Measurements from ENCODE around the gene CHPF2.

DNA sequence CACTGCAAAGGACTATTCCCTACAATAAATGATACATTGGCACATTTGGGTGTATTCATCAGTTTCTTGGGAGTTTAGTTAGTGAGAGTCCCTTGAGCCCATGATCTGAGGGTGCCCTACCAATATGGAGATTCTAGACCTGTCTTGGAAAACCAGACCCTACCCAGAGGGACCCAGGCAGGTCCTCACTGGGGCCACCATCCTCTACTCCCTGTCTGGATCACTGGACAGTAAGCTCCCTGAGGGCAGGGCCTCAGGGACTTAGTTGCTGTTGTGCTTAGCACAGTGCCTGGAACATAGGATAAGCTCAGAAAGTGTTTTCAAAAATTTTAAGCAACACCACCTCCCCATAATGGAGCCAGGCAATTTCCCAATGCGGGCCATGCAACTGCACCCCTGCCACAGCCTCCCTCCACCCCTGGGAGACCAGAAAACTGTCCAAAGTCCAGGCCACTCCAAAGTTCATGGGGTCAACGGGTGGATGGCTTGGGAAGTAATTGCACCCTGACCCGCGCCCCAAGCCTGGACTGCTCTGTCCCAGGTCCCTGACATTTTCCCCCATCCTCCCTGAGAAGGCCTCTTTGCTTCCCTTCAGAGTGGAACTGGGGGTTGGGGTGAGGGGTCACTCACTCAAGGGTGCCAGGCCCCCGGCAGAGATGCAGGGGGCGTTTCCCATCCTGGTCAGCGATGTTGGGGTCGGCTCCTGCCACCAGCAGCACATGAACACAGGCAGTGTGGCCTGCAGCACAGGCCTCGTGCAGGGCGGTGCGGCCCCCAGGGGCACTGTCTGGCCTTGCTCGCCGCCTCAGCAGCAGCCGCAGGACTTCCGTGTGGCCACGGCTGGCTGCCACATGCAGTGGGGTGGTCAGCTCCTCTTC lies 46.3 kb upstream of the CHPF2 start:
- TF ChIP-seq, protein P1, sequence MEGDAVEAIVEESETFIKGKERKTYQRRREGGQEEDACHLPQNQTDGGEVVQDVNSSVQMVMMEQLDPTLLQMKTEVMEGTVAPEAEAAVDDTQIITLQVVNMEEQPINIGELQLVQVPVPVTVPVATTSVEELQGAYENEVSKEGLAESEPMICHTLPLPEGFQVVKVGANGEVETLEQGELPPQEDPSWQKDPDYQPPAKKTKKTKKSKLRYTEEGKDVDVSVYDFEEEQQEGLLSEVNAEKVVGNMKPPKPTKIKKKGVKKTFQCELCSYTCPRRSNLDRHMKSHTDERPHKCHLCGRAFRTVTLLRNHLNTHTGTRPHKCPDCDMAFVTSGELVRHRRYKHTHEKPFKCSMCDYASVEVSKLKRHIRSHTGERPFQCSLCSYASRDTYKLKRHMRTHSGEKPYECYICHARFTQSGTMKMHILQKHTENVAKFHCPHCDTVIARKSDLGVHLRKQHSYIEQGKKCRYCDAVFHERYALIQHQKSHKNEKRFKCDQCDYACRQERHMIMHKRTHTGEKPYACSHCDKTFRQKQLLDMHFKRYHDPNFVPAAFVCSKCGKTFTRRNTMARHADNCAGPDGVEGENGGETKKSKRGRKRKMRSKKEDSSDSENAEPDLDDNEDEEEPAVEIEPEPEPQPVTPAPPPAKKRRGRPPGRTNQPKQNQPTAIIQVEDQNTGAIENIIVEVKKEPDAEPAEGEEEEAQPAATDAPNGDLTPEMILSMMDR (IDR thresholded peaks at IDR 0.05) = no peak
- no peak for TF ChIP-seq POLR2A (IDR thresholded peaks at IDR 0.05)
